ENCODE measurements around the gene KCNQ2. TPM values are rescaled to one million over a fixed set of nuclear protein-coding genes. Genes with fewer than 3 reads are reported as not detected.

KCNQ2 gene
- total RNA-seq, 1 experiment from 2014 or later, result 0.38 TPM

- Mint-ChIP-seq H3K9me3 (ENCODE audit: low read depth, unreplicated experiment) (peaks cover 6% of the 10 kb centered on the region), H3K27ac (ENCODE audit: unreplicated experiment) (no peak overlapping the region), H3K4me1 (ENCODE audit: low read depth, unreplicated experiment) (no peaks in the 10 kb centered on the region), H3K27me3 (ENCODE audit: unreplicated experiment) (peaks cover 39% of the 10 kb centered on the region), H3K36me3 (ENCODE audit: insufficient read depth, unreplicated experiment) (peaks cover 17% of the 10 kb centered on the region), H3K4me3 (ENCODE audit: low read depth, unreplicated experiment) (no peak overlapping the region)
- TF ChIP-seq CTCF (IDR thresholded peaks at IDR 0.05; ENCODE audit: unreplicated experiment), result no peak
- intact Hi-C loops (cut with micrococcal nuclease; ENCODE audit: unreplicated experiment), result no loop called here
- no peak for DNase-seq
- no TSS peak for BruUV-seq (replicated peaks)
- CTCF ChIA-PET, result no interaction called here
Measured at GRCh38 chr20:63354636-63355350, 117.7 kb downstream of the KCNQ2 start.

- Mint-ChIP-seq H3K36me3 (ENCODE audit: insufficient read depth, unreplicated experiment) (peaks cover 18% of the 10 kb centered on the region), H3K27me3 (ENCODE audit: unreplicated experiment) (peaks cover 19% of the 10 kb centered on the region), H3K9me3 (ENCODE audit: low read depth, unreplicated experiment) (peaks cover 6% of the 10 kb centered on the region), H3K4me3 (ENCODE audit: low read depth, unreplicated experiment) (no peak overlapping the region), H3K4me1 (ENCODE audit: low read depth, unreplicated experiment) (no peaks in the 10 kb centered on the region), H3K27ac (ENCODE audit: unreplicated experiment) (no peak overlapping the region)
- intact Hi-C loops (cut with micrococcal nuclease; ENCODE audit: unreplicated experiment), result no loop called here
- no peak for TF ChIP-seq CTCF (IDR thresholded peaks at IDR 0.05; ENCODE audit: unreplicated experiment)
- CTCF ChIA-PET, result interaction anchor here (0.6 kb wide), 2 partner anchors 44 to 58 kb away, joined by 4 to 10 read pairs; no protein-coding TSS in a partner anchor
- no peak for DNase-seq
- BruUV-seq (replicated peaks), result no TSS peak
Measured at GRCh38 chr20:63352811-63353221, 119.6 kb downstream of the KCNQ2 start.

GRCh38 chr20:63351811-63352591, 120.5 kb downstream of the KCNQ2 start:
- Mint-ChIP-seq H3K27ac (ENCODE audit: unreplicated experiment) (no peak overlapping the region), H3K27me3 (ENCODE audit: unreplicated experiment) (peaks cover 12% of the 10 kb centered on the region), H3K4me3 (ENCODE audit: low read depth, unreplicated experiment) (no peak overlapping the region), H3K4me1 (ENCODE audit: low read depth, unreplicated experiment) (no peaks in the 10 kb centered on the region), H3K36me3 (ENCODE audit: insufficient read depth, unreplicated experiment) (peaks cover 18% of the 10 kb centered on the region), H3K9me3 (ENCODE audit: low read depth, unreplicated experiment) (peaks cover 6% of the 10 kb centered on the region)
- no peak for DNase-seq
- TF ChIP-seq CTCF (IDR thresholded peaks at IDR 0.05; ENCODE audit: unreplicated experiment), result no peak
- CTCF ChIA-PET, result no interaction called here
- no TSS peak for BruUV-seq (replicated peaks)
- intact Hi-C loops (cut with micrococcal nuclease; ENCODE audit: unreplicated experiment), result no loop called here

GRCh38 chr20:63351326-63351700, 121.1 kb downstream of the KCNQ2 start:
- peaks cover 6% of the 10 kb centered on the region for H3K9me3 Mint-ChIP-seq (ENCODE audit: low read depth, unreplicated experiment)
- CTCF ChIA-PET, result no interaction called here
- no TSS peak for BruUV-seq (replicated peaks)
- H3K36me3 Mint-ChIP-seq (ENCODE audit: insufficient read depth, unreplicated experiment), result peaks cover 18% of the 10 kb centered on the region
- no peak overlapping the region for H3K27ac Mint-ChIP-seq (ENCODE audit: unreplicated experiment)
- intact Hi-C loops (cut with micrococcal nuclease; ENCODE audit: unreplicated experiment), result no loop called here
- DNase-seq, result no peak
- H3K4me1 Mint-ChIP-seq (ENCODE audit: low read depth, unreplicated experiment), result no peaks in the 10 kb centered on the region
- H3K27me3 Mint-ChIP-seq (ENCODE audit: unreplicated experiment), result peaks cover 19% of the 10 kb centered on the region
- no peak for TF ChIP-seq CTCF (IDR thresholded peaks at IDR 0.05; ENCODE audit: unreplicated experiment)
- H3K4me3 Mint-ChIP-seq (ENCODE audit: low read depth, unreplicated experiment), result no peak overlapping the region
